SK-N-SH treated with all-trans-retinoic acid at 6 μM for 48 hours (cell line): ENCODE data around the gene ETV4.

Experiments used
- ARNTL ChIP-seq: fragments of 450-650 bp; formaldehyde crosslinking; IDR thresholded peaks from 2 replicates; pipeline ENCODE4 v1.5.0; 2020; ENCODE audit warnings: low read depth, mild to moderate bottlenecking, moderate library complexity, borderline replicate concordance
- ESRRG ChIP-seq: fragments of 250-450 bp; sonication (Bioruptor Pico); IDR thresholded peaks from 2 replicates; pipeline ENCODE4 v1.6.1; 2021; ENCODE audit warnings: mild to moderate bottlenecking
- RARB ChIP-seq: fragments of 250-450 bp; sonication (Bioruptor Pico); IDR thresholded peaks from 2 replicates; pipeline ENCODE4 v1.8.0; 2021; ENCODE audit warnings: mild to moderate bottlenecking, moderate library complexity
- TCF4 ChIP-seq: fragments of 250-450 bp; sonication (Bioruptor Pico); IDR thresholded peaks from 2 replicates; pipeline ENCODE4 v1.8.0; 2021; ENCODE audit warnings: mild to moderate bottlenecking, moderate library complexity, borderline replicate concordance
- TOX ChIP-seq: fragments of 250-450 bp; sonication (Bioruptor Pico); IDR thresholded peaks from 2 replicates; pipeline ENCODE4 v1.8.0; 2021; ENCODE audit warnings: mild to moderate bottlenecking, moderate library complexity, borderline replicate concordance
- ZC3H10 ChIP-seq: fragments of 250-450 bp; sonication (Bioruptor Pico); IDR thresholded peaks from 2 replicates; pipeline ENCODE4 v1.5.1; 2021; ENCODE audit warnings: mild to moderate bottlenecking, moderate library complexity
- ZFP3 ChIP-seq: fragments of 250-450 bp; sonication (Bioruptor Pico); IDR thresholded peaks from 2 replicates; pipeline ENCODE4 v1.5.0; 2020; ENCODE audit warnings: mild to moderate bottlenecking, moderate library complexity
- ZFP30 ChIP-seq: fragments of 450-650 bp; formaldehyde crosslinking; IDR thresholded peaks from 2 replicates; pipeline ENCODE4 v1.5.0; 2022; ENCODE audit warnings: mild to moderate bottlenecking, moderate library complexity
- ZNF8 ChIP-seq: fragments of 450-650 bp; formaldehyde crosslinking; IDR thresholded peaks from 2 replicates; pipeline ENCODE4 v1.5.0; 2020; ENCODE audit warnings: mild to moderate bottlenecking, moderate library complexity
- TF ChIP-seq, protein P1 (sequence below): fragments of 250-450 bp; sonication (Bioruptor Pico); IDR thresholded peaks from 2 replicates; pipeline ENCODE4 v1.5.0; 2020; ENCODE audit warnings: mild to moderate bottlenecking, moderate library complexity
- TF ChIP-seq, protein P2 (sequence below): fragments of 250-450 bp; sonication (Bioruptor Pico); IDR thresholded peaks from 2 replicates; pipeline ENCODE4 v1.8.0; 2021; ENCODE audit warnings: low read depth, mild to moderate bottlenecking, moderate library complexity, borderline replicate concordance

DNA sequence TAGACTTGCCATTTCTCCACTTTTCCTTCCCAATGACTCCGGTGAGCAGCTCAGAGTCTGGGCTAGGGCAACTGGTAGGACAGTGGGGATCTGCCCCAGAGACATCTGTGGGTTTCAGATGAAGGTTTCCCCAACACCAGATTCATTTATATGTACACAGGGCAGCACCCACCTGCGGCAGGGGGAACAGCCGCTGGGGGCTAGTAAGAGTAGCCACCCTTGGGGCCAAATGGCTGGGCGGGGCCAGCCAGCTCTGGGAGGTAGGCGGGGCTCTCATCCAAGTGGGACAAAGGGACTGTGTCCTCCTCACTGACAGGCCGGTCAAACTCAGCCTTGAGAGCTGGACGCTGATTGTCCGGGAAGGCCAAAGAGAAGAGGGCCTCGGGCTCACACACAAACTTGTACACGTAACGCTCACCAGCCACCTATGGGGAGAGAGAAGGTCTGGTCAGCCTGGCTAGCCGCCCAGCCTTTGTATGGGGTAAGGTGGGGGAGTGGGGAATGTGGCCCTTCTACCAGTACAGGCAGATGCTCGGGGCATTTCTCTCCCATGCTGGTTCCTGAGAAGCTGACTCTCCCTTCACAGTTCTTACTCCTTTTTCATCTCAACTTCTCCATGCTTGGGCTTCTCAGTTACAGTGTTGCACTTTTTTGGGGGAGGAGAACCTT lies 17.7 kb downstream of the ETV4 start:
- no peak for TF ChIP-seq TCF4
- no peak for TF ChIP-seq ZNF8
- TF ChIP-seq, protein P1, sequence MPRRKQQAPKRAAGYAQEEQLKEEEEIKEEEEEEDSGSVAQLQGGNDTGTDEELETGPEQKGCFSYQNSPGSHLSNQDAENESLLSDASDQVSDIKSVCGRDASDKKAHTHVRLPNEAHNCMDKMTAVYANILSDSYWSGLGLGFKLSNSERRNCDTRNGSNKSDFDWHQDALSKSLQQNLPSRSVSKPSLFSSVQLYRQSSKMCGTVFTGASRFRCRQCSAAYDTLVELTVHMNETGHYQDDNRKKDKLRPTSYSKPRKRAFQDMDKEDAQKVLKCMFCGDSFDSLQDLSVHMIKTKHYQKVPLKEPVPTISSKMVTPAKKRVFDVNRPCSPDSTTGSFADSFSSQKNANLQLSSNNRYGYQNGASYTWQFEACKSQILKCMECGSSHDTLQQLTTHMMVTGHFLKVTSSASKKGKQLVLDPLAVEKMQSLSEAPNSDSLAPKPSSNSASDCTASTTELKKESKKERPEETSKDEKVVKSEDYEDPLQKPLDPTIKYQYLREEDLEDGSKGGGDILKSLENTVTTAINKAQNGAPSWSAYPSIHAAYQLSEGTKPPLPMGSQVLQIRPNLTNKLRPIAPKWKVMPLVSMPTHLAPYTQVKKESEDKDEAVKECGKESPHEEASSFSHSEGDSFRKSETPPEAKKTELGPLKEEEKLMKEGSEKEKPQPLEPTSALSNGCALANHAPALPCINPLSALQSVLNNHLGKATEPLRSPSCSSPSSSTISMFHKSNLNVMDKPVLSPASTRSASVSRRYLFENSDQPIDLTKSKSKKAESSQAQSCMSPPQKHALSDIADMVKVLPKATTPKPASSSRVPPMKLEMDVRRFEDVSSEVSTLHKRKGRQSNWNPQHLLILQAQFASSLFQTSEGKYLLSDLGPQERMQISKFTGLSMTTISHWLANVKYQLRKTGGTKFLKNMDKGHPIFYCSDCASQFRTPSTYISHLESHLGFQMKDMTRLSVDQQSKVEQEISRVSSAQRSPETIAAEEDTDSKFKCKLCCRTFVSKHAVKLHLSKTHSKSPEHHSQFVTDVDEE (CRISPR knock-in tag) = no peak
- TF ChIP-seq ARNTL = no peak
- no peak for TF ChIP-seq ZFP30 (CRISPR knock-in tag)
- TF ChIP-seq ZFP3 (CRISPR knock-in tag) = no peak
- TF ChIP-seq, protein P2, sequence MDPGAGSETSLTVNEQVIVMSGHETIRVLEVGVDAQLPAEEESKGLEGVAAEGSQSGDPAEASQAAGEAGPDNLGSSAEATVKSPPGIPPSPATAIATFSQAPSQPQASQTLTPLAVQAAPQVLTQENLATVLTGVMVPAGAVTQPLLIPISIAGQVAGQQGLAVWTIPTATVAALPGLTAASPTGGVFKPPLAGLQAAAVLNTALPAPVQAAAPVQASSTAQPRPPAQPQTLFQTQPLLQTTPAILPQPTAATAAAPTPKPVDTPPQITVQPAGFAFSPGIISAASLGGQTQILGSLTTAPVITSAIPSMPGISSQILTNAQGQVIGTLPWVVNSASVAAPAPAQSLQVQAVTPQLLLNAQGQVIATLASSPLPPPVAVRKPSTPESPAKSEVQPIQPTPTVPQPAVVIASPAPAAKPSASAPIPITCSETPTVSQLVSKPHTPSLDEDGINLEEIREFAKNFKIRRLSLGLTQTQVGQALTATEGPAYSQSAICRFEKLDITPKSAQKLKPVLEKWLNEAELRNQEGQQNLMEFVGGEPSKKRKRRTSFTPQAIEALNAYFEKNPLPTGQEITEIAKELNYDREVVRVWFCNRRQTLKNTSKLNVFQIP (CRISPR knock-in tag) = no peak
- no peak for TF ChIP-seq RARB (CRISPR knock-in tag)
- TF ChIP-seq ZC3H10 (CRISPR knock-in tag) = no peak
- TF ChIP-seq TOX = no peak
- TF ChIP-seq ESRRG (CRISPR knock-in tag) = no peak
